DLD1 (cell line): ENCODE measurements around the gene PARD3B.

Experiments used
- in situ Hi-C: cut with HindIII; loops from 2 replicates; pipeline ENCODE4 v1.10.0; 2017; ENCODE audit warnings: low sequenced_read_pairs

PARD3B gene

DNA sequence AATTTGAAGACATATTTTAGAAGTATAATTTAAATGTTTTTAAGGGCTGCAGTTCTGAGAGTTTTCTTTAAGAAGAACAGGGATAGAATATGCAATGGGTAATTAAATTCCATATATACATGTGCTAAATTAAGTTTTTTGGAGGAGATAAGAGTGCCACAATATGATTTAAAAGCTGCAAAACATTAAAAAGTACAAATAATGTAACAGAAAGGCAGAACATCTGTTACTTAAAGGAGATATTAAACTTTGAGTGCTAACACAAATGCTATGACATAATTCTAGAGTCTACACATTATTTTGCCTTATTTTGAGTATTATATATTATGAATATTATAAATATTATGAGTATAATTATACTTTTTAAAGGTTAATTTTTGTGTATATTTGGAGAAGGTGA, 102.4 kb downstream of the PARD3B start:
- in situ Hi-C loops = no loop called here

DNA sequence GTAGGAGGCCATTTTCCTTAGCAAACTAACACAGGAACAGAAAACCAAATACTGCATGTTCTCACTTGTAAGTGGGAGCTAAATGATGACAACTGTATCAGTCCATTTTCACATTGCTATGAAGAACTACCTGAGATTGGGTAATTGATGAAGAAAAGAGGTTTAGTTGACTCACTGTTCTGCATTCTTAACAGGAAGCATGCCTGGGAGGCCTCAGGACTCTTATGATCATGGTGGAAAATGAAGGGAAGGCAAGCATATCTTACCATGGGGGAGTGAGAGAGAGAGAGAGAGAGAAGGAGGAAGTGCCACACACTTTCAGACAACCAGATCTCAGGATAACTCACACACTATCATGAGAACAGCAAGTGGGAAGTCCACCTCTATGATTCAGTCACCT, 105.3 kb downstream of the PARD3B start:
- in situ Hi-C loops = no loop called here

DNA sequence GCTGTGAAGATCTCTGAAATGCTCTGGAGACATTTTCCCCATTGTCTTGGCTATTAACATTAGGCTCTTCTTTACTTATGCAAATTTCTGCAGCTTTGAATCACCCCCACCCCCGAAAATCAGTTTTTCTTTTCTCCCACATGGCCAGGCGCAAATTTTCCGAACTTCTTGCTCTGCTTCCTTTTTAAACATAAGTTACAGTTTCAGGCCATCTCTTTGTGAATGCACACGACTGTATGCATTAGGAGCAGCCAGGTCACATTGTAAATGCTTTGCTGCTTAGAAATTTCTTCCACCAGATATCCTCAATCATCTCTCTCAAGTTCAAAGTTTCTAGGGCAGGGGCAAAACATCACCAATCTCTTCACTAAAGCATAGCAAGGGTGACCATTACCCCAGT, 106.8 kb downstream of the PARD3B start:
- in situ Hi-C loops = no loop called here

DNA sequence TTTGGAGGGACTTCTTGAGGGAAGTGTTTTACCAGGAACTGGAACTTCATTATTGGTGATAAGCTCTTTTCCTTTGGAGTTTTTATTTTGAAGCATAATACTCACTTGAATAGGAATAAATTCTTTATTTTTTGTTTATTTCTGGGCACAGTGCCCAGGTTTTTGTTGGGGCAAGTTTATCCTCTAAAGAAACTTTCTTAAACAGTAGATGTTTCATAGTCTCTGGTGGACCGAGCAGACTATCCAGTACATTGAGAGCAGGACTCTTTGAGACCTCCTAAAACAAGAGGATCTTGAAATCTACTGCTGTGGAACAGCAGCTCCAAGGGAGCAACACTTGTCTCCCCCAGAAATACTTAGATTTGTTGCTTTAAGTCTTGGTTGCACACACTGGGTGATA, 109.4 kb downstream of the PARD3B start:
- in situ Hi-C loops = no loop called here

DNA sequence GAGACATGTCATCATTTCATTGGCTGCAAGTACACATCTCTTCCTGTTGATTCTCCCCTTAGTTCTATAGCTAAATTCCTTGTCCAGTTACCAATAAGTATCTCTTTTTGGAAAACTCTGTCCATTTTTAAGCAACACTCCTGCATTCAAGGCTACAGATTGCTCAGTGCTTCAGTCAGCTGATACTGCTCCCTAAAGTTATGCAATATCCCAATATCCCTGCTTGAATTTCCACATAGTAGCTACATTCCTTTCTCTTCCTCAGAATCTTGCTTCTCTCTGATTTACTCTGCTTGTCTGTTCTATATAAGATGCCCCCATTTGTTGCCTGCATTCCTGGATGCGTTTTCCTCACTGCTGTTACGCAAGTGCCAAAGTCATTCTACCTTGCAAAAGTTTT, 109.8 kb downstream of the PARD3B start:
- in situ Hi-C loops = no loop called here

DNA sequence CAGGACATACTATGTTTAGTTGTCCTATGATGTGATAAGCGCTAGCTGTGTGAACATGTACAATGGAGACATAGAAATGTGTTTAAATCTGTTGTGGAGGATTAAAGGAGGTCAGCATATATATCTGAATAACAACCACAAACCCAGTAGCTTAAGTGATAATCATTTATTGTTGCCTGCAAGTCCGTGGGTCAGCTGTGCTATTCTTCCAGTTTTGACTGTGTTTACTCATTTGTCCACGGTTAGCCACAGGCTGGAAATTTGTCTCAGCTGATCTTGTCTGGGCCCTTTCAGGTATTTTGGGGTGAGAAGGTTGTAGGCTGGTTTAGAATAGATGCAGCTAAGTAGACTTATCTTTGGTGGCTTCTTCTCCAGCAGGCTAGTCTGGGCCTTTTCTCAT, 110.4 kb downstream of the PARD3B start:
- in situ Hi-C loops = no loop called here

DNA sequence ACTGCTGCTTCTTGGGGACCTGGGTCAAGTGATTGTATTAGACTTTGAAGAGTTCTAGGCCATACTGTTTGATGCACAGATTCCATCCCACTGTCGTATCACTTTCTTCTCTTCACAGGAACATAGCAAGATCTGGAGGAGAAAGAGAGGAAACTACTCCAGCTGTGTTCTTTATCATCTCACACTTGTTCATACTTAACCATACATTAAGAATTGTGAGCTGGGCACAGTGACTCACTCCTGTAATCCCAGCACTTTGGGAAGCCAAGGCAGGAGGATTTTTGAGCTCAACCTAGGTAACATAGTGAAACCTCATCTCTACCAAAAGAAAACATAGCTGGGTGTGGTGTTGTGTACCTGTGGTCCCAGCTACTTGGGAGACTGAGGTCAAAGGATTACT, 111.7 kb downstream of the PARD3B start:
- in situ Hi-C loops = no loop called here

DNA sequence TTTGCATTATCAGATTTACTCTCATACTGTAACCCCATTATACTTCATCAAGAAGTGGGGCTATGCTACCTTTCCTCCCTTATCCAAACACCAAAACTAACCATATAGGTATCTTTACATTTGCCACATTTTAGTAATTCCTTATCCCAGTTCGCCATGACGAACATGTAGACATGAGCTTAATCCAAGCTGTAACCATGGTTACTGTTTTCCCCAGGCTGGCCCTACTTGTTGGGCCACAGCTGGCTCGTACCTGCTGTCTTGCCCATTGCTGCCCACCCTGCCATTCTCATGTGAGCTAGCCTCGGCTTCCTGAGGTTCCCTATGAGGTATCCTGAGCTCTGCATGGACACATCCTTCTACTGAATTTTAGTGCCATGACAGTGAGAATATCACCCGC, 117.7 kb downstream of the PARD3B start:
- in situ Hi-C loops = no loop called here

DNA sequence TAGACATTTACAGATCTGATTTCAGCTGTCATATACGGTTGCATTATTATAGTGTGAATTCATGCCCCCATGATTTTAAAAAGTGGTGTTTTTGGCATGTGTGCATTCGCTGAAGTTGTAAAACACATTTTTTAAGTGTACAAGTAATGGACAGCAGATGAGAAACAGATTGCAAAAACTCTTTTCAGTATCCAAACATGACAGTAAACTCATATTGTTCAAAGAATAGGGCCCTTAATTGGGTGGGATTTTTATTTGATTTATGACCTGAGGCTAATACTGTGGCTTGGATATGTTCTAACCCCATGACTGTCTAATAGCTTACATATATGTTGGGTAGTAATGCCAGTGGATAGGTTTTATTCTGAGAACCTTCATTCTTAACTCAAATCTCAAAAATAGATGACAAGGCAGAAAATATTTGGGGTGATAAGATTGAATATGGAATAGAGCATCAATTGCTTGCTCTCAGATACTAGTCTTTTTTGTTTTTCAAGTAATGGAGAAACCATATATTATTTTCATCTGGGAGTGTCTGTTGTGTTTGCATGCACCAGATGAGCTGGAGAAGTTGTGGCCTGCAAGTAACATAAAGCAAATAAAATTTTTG, 118.6 kb downstream of the PARD3B start:
- in situ Hi-C loops = no loop called here

DNA sequence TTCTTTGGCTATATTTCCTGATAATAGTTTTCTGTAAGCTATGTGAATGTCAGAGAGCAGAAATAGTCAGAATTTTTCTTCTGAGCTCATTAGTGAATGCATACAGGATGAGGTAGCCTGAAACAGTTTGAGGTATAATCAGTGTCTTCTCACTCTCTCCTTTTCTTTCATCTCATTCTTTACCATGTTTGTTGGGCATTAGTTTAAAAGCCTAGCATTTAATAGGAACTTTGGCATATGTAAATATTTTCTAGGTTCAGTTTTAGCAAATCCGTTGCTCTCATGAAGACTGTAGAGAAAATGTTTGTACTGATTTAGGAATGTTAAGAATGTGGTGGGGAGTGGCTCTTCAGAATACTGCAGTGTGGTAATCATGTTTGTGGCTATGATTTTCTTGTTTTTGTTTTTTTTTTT, 119.4 kb downstream of the PARD3B start:
- in situ Hi-C loops = no loop called here

DNA sequence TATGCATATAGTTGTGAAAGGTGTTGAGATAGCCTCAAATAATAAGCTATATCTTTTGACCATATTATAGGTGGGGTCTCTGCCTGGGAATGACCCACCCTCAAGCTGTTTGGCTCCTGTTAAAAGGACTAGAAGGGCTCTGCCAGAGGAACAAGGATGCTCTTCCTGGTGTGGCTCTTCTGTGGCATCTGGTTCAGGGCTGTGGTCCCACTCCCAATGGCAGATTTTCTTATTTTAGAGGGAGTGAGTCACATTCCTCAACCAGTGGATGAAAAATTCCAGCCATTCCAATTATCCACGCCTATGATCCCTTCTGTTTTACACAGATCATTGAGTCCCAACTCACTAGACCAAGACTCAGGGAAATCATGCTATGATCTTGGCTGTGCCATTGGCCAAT, 119.9 kb downstream of the PARD3B start:
- in situ Hi-C loops = no loop called here

DNA sequence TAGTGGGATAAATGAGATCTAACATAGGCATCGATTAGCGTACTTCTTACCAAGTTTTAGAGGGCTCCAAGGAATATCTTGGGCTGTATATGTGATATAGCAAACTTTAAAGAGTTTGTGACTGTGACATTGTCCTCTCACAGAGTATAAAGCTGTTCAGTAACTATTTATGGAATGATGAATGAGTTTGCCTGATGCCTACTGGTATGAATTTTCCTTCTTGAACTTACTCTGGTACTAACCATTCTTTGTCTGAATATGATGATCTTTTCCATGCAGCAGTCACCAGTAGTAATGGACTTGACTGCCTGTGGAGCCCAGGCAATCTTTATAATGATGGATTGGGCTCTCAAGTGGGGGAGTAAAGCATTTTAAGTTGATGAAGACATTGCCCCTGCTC, 120.5 kb downstream of the PARD3B start:
- in situ Hi-C loops = no loop called here

DNA sequence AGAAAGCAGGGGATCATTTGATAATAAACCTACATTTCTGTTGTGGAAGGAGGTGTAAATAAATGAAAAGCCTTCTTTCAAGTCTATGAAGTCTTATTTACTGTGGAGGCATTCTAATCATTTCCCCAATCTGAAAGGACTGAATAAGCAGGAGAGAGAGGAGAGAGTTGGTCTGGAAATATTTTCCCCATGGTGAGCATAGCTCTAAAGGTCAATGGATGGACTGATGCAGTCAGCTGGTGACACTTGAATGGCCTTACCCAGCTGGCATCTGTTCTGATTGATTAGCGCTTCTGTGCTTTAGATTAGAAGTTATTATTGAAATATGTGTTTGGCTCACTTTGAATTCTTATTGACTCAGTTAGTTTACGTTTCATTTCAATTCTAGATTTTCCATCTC, 122.7 kb downstream of the PARD3B start:
- in situ Hi-C loops = no loop called here

DNA sequence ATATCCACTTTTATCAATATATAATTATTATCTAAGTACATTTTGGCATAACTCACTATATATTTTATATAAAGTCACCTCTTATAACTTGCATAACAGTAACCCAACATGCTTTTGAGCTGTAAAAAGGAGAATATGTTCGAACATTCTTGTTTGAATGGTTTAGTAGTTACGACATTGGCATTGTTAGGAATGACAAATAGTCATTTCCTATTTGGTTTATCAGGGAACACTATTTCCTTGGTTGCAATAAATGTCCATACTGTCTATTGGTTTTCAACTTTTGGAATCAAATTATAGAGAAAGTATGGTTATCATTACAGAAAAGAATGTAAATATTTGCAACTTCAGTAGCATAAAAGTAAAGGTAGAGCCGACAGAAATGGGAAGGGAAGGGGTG, 124.1 kb downstream of the PARD3B start:
- in situ Hi-C loops = no loop called here

DNA sequence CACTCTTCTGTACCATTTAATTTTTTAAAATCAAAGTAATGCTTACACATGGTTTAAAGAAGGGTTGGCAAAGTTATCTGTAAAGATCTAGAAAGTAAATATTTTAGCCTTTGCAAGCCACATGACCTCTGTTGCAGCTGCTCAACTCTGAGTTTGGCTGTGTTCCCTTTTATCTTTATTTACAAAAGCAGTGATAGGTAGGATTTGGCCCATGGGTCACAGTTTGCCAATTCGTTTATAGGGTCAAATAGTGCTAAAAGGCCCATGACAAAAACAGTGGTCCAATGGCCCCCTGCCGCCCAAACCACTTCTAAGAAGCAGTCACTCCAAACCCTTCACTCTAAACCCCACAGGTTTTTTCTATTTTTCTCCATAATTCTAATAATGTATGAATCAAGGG, 124.8 kb downstream of the PARD3B start:
- in situ Hi-C loops = no loop called here

DNA sequence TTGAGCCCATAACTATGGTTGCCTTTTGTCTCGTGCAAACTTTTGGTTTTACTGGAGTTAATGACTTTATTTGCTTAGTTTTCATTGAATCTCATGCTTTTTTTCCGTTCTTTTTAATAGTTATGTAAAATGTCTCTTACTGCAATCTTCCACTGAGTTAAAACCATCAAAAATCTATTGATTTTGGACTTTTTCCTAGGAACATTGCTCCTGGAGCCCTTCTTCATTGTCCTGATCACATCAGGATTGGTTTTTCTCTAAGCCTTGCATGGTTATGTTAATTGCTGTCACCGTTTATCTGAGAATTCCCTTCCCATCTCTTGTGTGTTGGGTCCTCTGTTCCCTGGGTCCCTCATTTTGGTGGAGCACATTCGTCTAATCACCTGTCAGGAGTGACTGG, 125.5 kb downstream of the PARD3B start:
- in situ Hi-C loops = no loop called here

DNA sequence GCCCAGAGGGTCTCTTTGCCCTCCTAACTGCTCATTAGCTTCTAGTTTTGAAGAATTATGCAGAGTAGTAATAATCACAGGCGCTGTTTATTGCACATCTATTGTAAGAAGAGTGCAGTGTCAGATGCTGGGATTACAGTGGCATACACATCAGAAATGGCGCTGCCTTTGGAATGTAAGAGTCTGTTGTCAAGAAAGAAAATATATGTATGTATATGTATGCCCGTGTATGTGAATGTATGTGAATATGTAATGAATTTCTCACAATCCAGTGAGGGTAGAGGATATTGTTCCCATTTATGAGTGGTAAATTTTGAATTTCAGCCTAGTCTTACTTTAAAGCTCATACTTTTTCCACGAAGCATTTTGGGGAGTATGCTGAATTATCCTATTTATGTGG, 127.5 kb downstream of the PARD3B start:
- in situ Hi-C loops = no loop called here

DNA sequence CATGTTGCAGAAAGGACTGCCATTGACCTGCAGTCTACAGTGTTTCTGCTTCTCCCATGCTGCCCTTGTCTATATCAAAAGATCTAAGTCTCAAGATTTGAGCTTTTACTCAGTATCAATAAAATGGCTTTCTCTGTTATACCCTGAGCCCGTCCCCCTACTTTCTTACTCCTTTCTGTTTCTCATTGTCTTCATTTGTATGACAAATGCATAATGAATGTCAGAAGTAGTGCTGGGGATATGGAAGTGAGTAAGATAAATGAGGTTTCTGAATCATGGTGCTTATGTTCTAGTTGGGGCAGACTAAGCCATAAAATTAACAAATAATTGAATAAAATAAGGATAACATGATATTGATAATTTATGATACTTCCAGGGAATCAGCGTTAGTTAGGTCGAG, 128.6 kb downstream of the PARD3B start:
- in situ Hi-C loops = no loop called here

DNA sequence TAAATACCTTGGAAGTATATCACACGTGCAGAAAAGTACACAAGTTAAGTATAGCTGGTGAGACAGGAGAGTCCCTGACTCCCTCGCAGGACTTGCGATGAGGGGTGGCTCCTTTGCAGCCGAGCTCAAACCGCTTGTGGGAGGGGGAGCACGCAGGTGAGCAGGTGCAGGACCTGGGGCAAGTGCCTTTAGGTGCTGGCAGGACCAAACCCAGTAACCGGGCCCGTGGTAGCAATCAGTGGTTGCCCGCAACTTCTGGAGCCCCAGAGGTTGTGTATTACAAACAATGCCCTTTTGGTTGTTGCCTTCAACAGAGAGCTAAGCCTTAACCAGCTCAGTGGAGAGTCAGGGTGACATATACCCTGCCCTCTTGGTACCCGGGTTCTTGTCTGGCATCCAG, 132.8 kb downstream of the PARD3B start:
- in situ Hi-C loops = no loop called here

DNA sequence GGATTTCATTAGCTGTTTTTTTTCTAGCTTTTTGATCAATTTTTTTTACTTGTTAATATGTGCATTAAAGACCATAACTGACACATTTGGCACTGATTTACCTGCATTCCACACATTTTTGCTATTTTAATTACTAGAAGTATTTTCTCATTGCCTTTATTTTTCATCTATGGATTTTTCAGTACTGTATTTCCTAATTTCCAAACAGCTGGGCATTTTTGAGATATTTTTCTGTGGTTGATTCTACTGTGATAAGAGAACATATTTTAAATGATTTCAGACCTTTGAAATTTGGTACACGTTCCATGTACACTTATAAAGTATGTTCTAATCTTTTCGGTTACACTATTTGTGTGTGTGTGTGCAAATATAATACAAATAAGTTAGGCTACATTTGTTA, 135.3 kb downstream of the PARD3B start:
- in situ Hi-C loops = no loop called here

DNA sequence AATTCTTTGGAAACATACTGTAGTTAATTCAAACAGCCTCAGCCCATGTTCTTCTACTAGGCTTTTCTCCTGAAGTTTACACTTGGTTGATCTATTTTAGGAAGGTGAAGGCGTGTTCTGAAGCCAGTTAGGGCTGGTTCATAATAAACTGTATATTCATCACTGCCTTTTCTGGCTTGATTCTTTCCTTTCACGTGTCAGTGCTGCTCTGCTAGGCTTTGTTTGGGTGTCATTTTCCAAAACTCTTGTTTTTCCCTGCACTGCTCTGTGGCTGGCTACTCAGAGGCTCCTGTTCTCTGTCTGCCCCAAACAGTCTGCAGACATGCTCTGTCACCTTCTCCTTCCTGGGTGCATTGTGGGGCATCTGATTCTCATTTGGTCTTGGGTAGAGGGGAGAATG, 136.1 kb downstream of the PARD3B start:
- in situ Hi-C loops = no loop called here

DNA sequence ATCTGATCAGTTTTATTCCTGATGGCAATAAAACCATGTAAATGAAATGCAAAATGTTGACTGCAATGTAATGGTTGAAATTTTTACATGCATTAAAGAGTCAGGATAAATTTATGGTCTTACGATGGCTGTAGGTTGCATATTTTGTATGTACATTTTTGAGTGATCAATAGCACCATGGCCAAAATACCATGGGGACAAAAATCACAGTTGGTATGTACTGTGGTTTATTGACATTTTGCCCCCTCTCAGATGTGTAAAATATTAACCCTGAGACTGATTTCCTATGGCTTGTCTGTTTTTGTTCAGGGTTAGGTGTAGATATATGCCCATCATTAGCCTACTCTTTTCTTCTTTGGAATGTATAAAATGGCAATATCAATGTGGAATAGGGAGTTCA, 138.1 kb downstream of the PARD3B start:
- in situ Hi-C loops = no loop called here

DNA sequence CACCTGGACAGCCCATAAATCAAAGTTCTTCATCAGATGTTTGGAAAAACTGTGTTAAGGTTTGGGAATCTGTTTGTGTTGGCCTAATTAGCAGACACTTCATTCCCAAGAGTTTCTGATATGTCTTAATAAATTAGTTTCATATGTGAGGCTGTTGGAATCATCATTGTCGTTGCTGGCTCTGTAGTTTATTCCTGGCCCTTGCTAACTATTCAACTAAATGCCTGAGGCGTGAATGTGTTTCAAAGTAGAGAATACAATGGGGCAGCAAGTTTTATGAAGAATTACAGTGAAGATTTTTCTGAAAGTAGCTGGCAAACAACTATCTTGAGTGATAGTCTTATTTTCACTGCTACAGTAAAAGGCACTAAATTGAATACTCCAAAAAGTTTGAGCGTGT, 141.1 kb downstream of the PARD3B start:
- in situ Hi-C loops = no loop called here

DNA sequence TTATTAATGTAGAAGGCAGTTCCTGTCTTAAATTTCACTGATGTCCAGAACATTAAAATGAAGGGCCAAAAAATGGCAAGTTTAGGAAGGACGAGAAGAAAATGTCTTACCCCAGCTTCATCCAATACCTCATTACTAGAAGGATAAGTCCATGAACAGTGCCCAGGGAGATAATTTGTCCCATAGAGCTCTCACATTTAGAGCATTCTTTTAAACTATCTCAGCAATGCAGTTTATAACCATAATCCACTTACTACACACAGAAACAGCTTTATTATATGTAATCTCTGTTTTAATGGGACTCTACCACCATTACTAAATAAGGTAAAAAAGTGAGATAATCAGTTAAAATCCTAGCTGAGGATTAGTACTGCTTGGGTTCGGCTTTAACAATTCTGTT, 142.5 kb downstream of the PARD3B start:
- in situ Hi-C loops = no loop called here
